H1 (cell line): Measurements from ENCODE around the gene ZNF609. TPM values are rescaled to one million over a fixed set of nuclear protein-coding genes. Genes with fewer than 3 reads are reported as not detected.

Experiments
- CTCF ChIA-PET: fragments of 300-600 bp; sonication (Branson Sonifier 250); formaldehyde crosslinking; loops from one replicate; lab custom pipeline; 2021; ENCODE audit not compliant: partially characterized antibody; lab: Charles Lee
- POLR2A ChIA-PET: fragments of 300-600 bp; sonication (Branson Sonifier 250); formaldehyde crosslinking; loops from one replicate; lab custom pipeline; 2021; ENCODE audit warnings: inconsistent platforms; ENCODE audit not compliant: partially characterized antibody; lab: Charles Lee
- DNase-seq, 2 experiments: peaks; one replicate each; pipeline versions ENCODE4 v3.0.0 to v3.0.0-alpha.2; 2010 to 2022; ENCODE audit warnings: low spot score in 2 of 2, low read depth in 1 of 2, mixed read lengths in 1 of 2
- FAIRE-seq: peaks from 2 replicates; lab custom pipeline; 2011; peaks lifted over from hg19 to GRCh38; lab: Jason Lieb, UNC
- H2AFZ ChIP-seq: 2 replicates; pipeline ENCODE4 v1.8.1; 2012; ENCODE audit warnings: low read length, inconsistent platforms
- H2AK5ac ChIP-seq: 2 replicates; pipeline ENCODE4 v1.6.1; 2013; ENCODE audit warnings: low read depth, low read length
- H2BK120ac ChIP-seq: replicated peaks from 2 replicates; pipeline ENCODE3; 2013; ENCODE audit warnings: low read depth, low read length, inconsistent platforms
- H2BK12ac ChIP-seq: 2 replicates; pipeline ENCODE4 v1.6.1; 2013; ENCODE audit warnings: low read depth, low read length
- H2BK15ac ChIP-seq: 2 replicates; pipeline ENCODE4 v1.6.1; 2013; ENCODE audit warnings: low read length
- H2BK20ac ChIP-seq: 2 replicates; pipeline ENCODE4 v1.6.1; 2013; ENCODE audit warnings: low read length
- H2BK5ac ChIP-seq: 2 replicates; pipeline ENCODE4 v1.6.1; 2013; ENCODE audit warnings: low read depth, low read length
- H3K14ac ChIP-seq: 2 replicates; pipeline ENCODE4 v1.6.1; 2013; ENCODE audit warnings: inconsistent platforms; ENCODE audit not compliant: insufficient read length
- H3K18ac ChIP-seq: 2 replicates; pipeline ENCODE4 v1.6.1; 2013; ENCODE audit warnings: low read length; ENCODE audit errors: extremely low read depth
- H3K23ac ChIP-seq: 2 replicates; pipeline ENCODE4 v1.6.1; 2013; ENCODE audit warnings: inconsistent platforms; ENCODE audit not compliant: insufficient read length
- H3K23me2 ChIP-seq: 2 replicates; pipeline ENCODE4 v1.6.1; 2013; ENCODE audit warnings: low read depth, low read length
- H3K27ac ChIP-seq: 2 replicates; pipeline ENCODE4 v1.6.1; 2011; ENCODE audit warnings: low read depth, low read length, inconsistent platforms
- H3K27me3 ChIP-seq, 4 experiments: replicated peaks in 1 of 4; 1 replicate in 1 of 4; 2 replicates in 3 of 4; pipeline versions ENCODE4 v1.6.1 to v1.8.1; 2011 to 2013; ENCODE audit warnings: low read length in 3 of 4, mild to moderate bottlenecking in 3 of 4, inconsistent platforms in 2 of 4, mixed read lengths in 2 of 4, moderate library complexity in 1 of 4; ENCODE audit not compliant: control insufficient read depth in 3 of 4, insufficient read depth in 3 of 4; ENCODE audit errors: extremely low read depth in 1 of 4
- H3K36me3 ChIP-seq, 4 experiments: 2 replicates each; pipeline versions ENCODE4 v1.6.1 to v1.8.1; 2011 to 2013; ENCODE audit warnings: mild to moderate bottlenecking in 4 of 4, low read length in 3 of 4, moderate library complexity in 2 of 4, control low read depth in 1 of 4, inconsistent platforms in 1 of 4; ENCODE audit not compliant: insufficient read depth in 4 of 4, control insufficient read depth in 2 of 4
- H3K4ac ChIP-seq: replicated peaks from 2 replicates; pipeline ENCODE3; 2013; ENCODE audit warnings: low read length, low read depth, mixed read lengths, inconsistent platforms; ENCODE audit not compliant: insufficient read length
- H3K4me1 ChIP-seq, 4 experiments: replicated peaks in 1 of 4; 1 replicate in 1 of 4; 2 replicates in 3 of 4; pipeline versions ENCODE4 v1.6.1 to v1.8.1; 2011 to 2013; ENCODE audit warnings: low read length in 3 of 4, inconsistent platforms in 2 of 4, mixed read lengths in 1 of 4; ENCODE audit not compliant: insufficient read depth in 4 of 4, control insufficient read depth in 3 of 4
- H3K4me2 ChIP-seq, 2 experiments: 2 replicates each; pipeline versions ENCODE4 v1.6.1 to v1.8.1; 2011 to 2013; ENCODE audit warnings: low read depth in 2 of 2, low read length in 2 of 2, control low read depth in 1 of 2, inconsistent platforms in 1 of 2, mild to moderate bottlenecking in 1 of 2; ENCODE audit not compliant: insufficient read depth in 1 of 2
- H3K4me3 ChIP-seq, 4 experiments: fragments of 200-600, 300-600 bp in 1 of 4; sonication (generic), shearing (Covaris generic), sonication (Bioruptor Twin) in 1 of 4; 2 replicates each; pipeline versions ENCODE4 v1.5.1 to v1.8.1; 2011 to 2016; ENCODE audit warnings: low read length in 4 of 4, low read depth in 3 of 4, control low read depth in 2 of 4, inconsistent platforms in 2 of 4, mild to moderate bottlenecking in 2 of 4, mixed read lengths in 1 of 4, moderate library complexity in 1 of 4; ENCODE audit not compliant: insufficient read depth in 2 of 4; ENCODE audit errors: extremely low read depth in 1 of 4
- H3K56ac ChIP-seq: replicated peaks from 2 replicates; pipeline ENCODE3; 2013; ENCODE audit warnings: low read depth, mild to moderate bottlenecking, mixed read lengths, low read length, inconsistent platforms; ENCODE audit not compliant: insufficient read length
- H3K79me1 ChIP-seq: 2 replicates; pipeline ENCODE4 v1.6.1; 2013; ENCODE audit warnings: low read depth, low read length, control low read depth
- H3K79me2 ChIP-seq, 2 experiments: 2 replicates each; pipeline versions ENCODE4 v1.6.1 to v1.8.1; 2012 to 2013; ENCODE audit warnings: low read length in 2 of 2, mild to moderate bottlenecking in 2 of 2, inconsistent platforms in 1 of 2; ENCODE audit not compliant: insufficient read depth in 2 of 2, control insufficient read depth in 1 of 2
- H3K9ac ChIP-seq, 4 experiments: replicated peaks in 1 of 4; 1 replicate in 1 of 4; 2 replicates in 3 of 4; pipeline versions ENCODE4 v1.6.1 to v1.8.1; 2011 to 2013; ENCODE audit warnings: low read depth in 3 of 4, low read length in 3 of 4, control low read depth in 2 of 4, mild to moderate bottlenecking in 2 of 4, moderate library complexity in 2 of 4, inconsistent platforms in 1 of 4; ENCODE audit errors: extremely low read depth in 1 of 4
- H3K9me3 ChIP-seq, 2 experiments: 2 replicates each; pipeline versions ENCODE4 v1.6.1 to v1.8.1; 2012 to 2013; ENCODE audit warnings: mild to moderate bottlenecking in 2 of 2, moderate library complexity in 2 of 2, control low read depth in 1 of 2, inconsistent platforms in 1 of 2, low read depth in 1 of 2, low read length in 1 of 2, mixed read lengths in 1 of 2; ENCODE audit not compliant: insufficient read depth in 2 of 2
- H4K20me1 ChIP-seq, 2 experiments: replicated peaks in 1 of 2; 2 replicates each; pipeline versions ENCODE3 to v1.8.1; 2011 to 2013; ENCODE audit warnings: inconsistent platforms in 2 of 2, low read length in 2 of 2, mild to moderate bottlenecking in 1 of 2; ENCODE audit not compliant: insufficient read depth in 2 of 2, control insufficient read depth in 1 of 2
- H4K5ac ChIP-seq: 2 replicates; pipeline ENCODE4 v1.6.1; 2013; ENCODE audit warnings: low read length, low read depth, mixed read lengths, inconsistent platforms; ENCODE audit not compliant: insufficient read length
- H4K8ac ChIP-seq: 2 replicates; pipeline ENCODE4 v1.8.0; 2013; ENCODE audit warnings: mild to moderate bottlenecking, moderate library complexity, low read length, inconsistent platforms; ENCODE audit not compliant: insufficient read depth; ENCODE audit errors: extremely low read depth
- H4K91ac ChIP-seq: replicated peaks from 2 replicates; pipeline ENCODE3; 2013; ENCODE audit warnings: low read length, mixed read lengths, inconsistent platforms; ENCODE audit not compliant: insufficient read length
- CBX8 ChIP-seq: fragments of 300-800, 300-1000 bp; sonication (generic); IDR thresholded peaks from 2 replicates; pipeline ENCODE4 v1.7.1; 2016; ENCODE audit warnings: low read depth, low read length, borderline replicate concordance
- WGBS, 2 experiments: shearing (Covaris generic) in 1 of 2; methylation state at CpG; one replicate each; pipeline versions ENCODE4 v1.1.6 to v1.1.7; 2013 to 2015; ENCODE audit warnings: low lambda C conversion rate in 2 of 2, mixed read lengths in 2 of 2, inconsistent platforms in 1 of 2, low coverage in 1 of 2, missing lambda C conversion rate in 1 of 2; ENCODE audit not compliant: insufficient replicate concordance in 2 of 2, insufficient coverage in 1 of 2, insufficient read length in 1 of 2; ENCODE audit errors: extremely low coverage in 1 of 2, missing lambda C conversion rate in 1 of 2; 5-methylcytosine and 5-hydroxymethylcytosine counted together
- polyA plus RNA-seq, 7 experiments: library from polyadenylated mRNA; depleted of rRNA in 3 of 7; stranded (reverse) in 5 of 7; unstranded in 2 of 7; fragments of >200 nt in 5 of 7; fragments of 200-250 nt in 2 of 7; gene quantifications; 1 replicate in 5 of 7; 2 replicates in 1 of 7; 4 replicates in 1 of 7; pipeline versions ENCODE4 v1.2.1 to v1.2.3, GENCODE V29; 2011 to 2013; ENCODE audit warnings: missing spikeins in 2 of 7, mixed read lengths in 2 of 7
- total RNA-seq: library from RNA; stranded (reverse); fragmentation: NEBNext Ultra II Directional; extraction: Animal tissue kit (Norgen Biotek cat#: 25700); gene quantifications from 2 replicates; pipeline ENCODE4 v1.2.1, GENCODE V29; 2021

Gene ZNF609
- total and polyA plus RNA-seq, 2 of the 8 experiments (the other 6 are each of a cell fraction or from before 2014, with no cell fraction given): 15.5 to 47.8 TPM

DNA sequence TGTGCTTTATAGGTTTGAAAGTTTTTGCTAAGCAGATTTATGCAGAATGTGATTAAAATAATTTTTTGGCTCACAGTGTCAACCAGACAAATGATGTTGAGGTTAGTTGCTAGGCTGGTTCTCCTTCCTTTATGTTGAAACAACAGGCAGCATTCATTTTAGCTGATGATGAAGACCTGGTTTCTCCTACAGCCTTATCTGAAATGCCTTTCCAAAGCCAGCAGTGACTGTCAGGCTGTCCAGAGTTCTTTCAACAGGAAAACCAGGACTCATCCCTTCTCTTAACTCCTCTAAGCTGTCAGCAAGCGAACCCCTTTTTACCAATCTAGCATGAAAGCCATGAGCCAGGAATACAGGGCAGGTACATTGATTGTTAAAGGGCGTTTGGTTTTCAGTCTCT is 84.1 kb downstream of the ZNF609 start:
- no peak overlapping the region for H4K91ac ChIP-seq
- no peak overlapping the region for H3K14ac ChIP-seq
- H2AFZ ChIP-seq: no peak overlapping the region
- H2BK5ac ChIP-seq: no peak overlapping the region
- no peak overlapping the region for H2AK5ac ChIP-seq
- H3K23me2 ChIP-seq: no peaks in the 10 kb centered on the region
- no peak overlapping the region for H3K23ac ChIP-seq
- DNase-seq (no peak), FAIRE-seq (no peak)
- no peak overlapping the region for H2BK20ac ChIP-seq
- no peaks in the 10 kb centered on the region for H3K36me3 ChIP-seq
- H3K9me3 ChIP-seq: no peaks in the 10 kb centered on the region
- peaks cover 0 to 73% of the 10 kb centered on the region in 2 experiments; a peak in 3 of 4 replicates for H3K79me2 ChIP-seq
- no peak overlapping the region for H3K18ac ChIP-seq
- no peaks in the 10 kb centered on the region for H3K79me1 ChIP-seq
- peaks cover 2 to 10% of the 10 kb centered on the region in 2 experiments for H4K20me1 ChIP-seq
- no peak for TF ChIP-seq CBX8
- 88% methylated on average over 2 of the region's 2 CpGs; no CpG with 5 or more reads in 1 of the 2 experiments for WGBS, 2 experiments
- no peak overlapping the region for H3K4me3 ChIP-seq
- no peaks in the 10 kb centered on the region for H3K27me3 ChIP-seq
- H4K8ac ChIP-seq: no peak overlapping the region
- no peak overlapping the region for H2BK12ac ChIP-seq
- no peak overlapping the region for H3K27ac ChIP-seq
- H3K4me2 ChIP-seq: no peak overlapping the region
- CTCF ChIA-PET: no interaction called here
- no peak overlapping the region for H3K56ac ChIP-seq
- no peaks in the 10 kb centered on the region for H3K4me1 ChIP-seq
- H2BK120ac ChIP-seq: no peak overlapping the region
- H3K4ac ChIP-seq: no peak overlapping the region
- H3K9ac ChIP-seq: no peak overlapping the region
- no peak overlapping the region for H2BK15ac ChIP-seq
- H4K5ac ChIP-seq: no peak overlapping the region
- POLR2A ChIA-PET: interaction anchor here (0.6 to 1.7 kb wide), 3 partner anchors 14 to 74 kb away, joined by 3 read pairs; no protein-coding TSS in a partner anchor
